Stimulated activated CD8-positive, alpha-beta memory T cell treated with anti-CD3 and anti-CD28 coated beads, Interleukin-12 subunit alpha, Interleukin-12 subunit beta, amount 100 ng/mL, for 24 hours (primary cell): Measurements from ENCODE around the gene CENPX.

ENCODE experiments used
- DNase-seq: peaks from one replicate; pipeline ENCODE4 v3.0.0-alpha.2; 2020; ENCODE audit errors: extremely low read depth

Gene CENPX

DNA sequence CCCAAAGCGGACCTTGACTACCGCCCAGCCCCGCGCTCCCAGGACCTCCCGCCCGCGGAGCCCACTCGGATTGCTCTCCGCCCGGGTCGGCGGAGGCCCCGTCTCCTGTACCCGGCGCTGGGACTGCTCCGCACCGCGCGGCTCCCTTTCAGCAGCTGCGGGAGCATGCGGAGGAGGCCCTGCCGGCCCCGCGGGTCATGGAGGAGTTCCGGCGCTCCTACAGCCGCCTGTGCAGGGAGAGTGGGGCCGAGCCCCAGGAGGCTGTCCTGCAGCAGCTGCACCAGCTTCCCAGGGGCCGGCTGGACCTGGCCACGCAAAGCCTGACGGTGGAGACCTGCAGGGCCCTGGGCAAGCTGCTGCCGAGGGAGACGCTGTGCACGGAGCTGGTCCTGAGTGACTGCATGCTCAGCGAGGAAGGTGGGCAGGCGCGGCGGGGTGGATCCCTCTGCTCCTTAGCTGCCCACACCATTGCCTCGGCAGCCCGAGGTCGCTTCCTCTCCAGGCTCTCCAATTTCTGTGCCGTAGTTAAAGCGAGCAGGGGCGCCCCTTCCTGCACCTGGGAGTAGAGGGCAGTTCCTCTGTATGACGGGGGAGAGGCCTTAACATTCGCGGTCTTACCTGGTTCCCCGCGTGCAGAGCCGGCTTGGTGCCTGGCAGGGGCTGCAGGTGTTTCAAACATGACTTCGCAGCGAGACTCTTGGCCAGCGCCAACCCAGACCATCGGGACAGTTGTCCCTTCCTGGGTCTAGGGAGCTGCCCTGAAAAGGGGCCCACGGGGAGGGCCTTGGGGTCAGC is 966 bp upstream of the CENPX start:
- no peak for DNase-seq

DNA sequence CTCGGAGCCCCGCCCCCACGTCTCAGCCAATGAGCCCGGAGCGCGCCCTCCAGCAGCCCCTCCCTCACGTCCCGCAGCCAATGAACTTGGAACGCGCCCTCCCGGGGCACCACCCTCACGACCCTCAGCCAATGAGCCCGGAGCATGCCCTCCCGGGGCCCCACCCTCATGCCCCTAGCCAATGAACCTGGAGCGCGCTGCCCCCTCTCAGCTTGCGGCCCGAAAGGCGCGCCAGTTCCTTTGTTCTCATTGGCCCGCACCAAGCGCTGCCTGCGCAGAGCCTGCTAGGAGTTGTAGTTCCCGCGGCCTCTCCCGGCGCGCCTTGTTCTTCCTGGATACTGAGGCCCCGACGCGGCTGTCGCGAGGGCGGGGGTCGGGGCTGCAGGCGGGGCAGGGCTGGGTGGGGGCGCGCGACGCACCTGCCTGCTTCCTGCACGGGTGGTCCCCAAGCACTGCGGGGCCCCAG is 336 bp upstream of the CENPX start, which contains the start of gene LRRC45:
Gene LRRC45, plus strand, starts transcription at position 325 of the 466 bp plus-strand sequence. CDS start 339 bp downstream, outside the sequence.
- DNase-seq = peak; percentile 100

GRCh38 chr17:82021900-82022309 is 773 bp downstream of the CENPX start:
- DNase-seq = no peak

DNA sequence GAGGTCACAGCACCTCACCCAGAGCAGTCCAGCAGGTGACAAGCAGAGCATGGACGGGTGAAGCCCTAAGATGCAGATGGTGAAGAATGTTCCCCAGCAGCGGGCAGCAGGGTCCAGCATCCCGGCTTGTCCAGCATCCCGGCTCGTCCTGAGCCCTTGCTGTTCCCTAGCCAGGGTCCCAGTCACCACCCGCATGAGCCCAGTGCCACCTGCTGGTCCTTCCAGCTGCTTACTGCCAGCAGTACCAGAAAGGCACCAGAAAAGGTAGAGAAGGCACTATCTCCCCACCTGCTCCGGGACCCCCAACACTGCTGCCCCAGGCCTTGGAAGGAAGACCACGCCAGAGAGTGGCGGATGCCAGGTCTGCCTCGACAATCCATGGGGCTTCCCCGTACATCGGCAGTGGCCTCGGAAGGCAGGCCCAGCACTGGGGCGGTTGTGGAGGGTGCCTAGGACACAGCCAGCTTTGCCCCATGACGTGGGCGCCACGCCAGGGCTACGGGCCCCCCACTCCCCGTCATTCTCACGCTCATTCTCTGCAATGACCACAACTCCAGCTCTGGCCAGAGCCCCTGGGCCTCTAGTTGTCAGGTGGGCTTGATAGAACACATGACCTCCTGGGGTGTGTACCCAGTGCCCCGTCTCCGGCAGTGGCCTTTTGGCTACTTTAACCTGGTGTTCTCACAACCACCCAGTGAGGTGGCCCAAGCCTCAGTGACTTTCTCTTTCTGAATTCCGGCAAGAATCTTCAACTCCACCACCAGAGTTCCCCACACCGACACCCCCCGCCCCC is 1.4 kb downstream of the CENPX start:
- no peak for DNase-seq

- DNase-seq = no peak
These were observed 2.0 kb downstream of the CENPX start for GRCh38 chr17:82020572-82021106.

GRCh38 chr17:82019690-82020571 is 2.7 kb downstream of the CENPX start:
- peak; percentile 43 for DNase-seq

- no peak for DNase-seq
These were observed 3.5 kb downstream of the CENPX start for GRCh38 chr17:82018989-82019689.

- no peak for DNase-seq
These were observed 4.3 kb downstream of the CENPX start for GRCh38 chr17:82018152-82018988.

DNA sequence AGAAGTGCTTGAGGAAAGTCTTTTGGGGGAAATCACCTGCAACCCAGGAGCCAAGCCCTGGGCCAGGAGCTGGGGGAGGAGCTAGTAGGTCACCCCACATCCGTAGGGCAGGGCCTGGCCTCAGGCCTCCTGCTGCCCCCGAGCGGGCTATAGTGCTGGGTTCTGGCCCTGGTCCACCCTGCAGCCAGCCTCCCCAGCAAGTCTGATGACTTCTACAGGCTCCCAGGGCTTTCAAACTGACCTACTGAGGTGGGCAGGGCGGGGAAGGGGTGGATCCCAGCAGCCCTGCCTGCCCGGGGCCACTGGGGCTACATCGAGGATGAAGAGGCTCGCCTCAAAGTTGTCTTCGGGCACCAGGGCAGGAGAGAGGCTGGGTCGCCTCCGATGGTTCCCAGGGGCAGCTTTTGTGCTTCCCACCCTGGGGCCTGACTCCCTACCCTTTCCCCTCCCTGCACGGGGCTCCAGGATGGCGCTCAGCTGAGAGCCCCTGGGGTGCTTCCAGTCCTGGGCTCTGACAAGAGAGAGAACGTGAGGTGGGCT is 5.0 kb downstream of the CENPX start:
- no peak for DNase-seq

- DNase-seq = no peak
These were observed 5.7 kb downstream of the CENPX start for GRCh38 chr17:82016875-82017459.

GRCh38 chr17:82016061-82016874 is 6.4 kb downstream of the CENPX start:
- no peak for DNase-seq

DNA sequence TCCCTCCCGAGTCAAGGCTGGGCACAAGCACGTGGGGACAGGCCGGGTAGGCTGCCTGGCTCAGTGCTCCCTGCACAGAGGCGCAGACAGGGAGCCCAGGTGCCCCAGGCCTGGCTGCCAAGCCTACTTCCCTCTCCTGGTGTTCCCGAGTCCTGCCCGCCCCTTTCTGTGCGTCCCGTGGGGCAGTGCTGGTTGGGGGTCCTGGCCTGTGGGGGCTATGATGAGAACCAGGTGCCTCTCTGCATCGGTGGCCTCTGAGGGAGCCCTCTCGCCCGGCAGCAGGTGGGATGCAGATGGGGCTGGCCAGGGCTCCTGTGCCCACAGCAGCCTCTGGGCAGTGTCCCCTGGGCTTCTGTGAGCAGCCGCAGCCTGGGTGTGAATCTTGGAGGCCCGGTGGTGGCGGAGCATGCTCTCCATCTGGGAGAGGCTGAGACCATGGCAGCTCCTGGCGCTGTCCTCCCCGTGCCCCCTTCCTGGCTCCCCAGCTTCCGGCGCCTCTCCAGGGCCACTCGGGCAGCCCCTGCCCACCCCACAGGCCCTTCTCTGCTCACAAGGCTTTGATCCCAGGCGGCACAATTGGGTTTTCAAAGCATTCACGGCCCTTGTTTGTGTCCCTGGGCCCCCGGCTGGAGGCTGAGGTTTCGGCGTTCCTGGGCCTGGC is 7.2 kb downstream of the CENPX start:
- DNase-seq = no peak

GRCh38 chr17:82014971-82015310 is 7.7 kb downstream of the CENPX start:
- no peak for DNase-seq

- DNase-seq = no peak
These were observed 8.2 kb downstream of the CENPX start for GRCh38 chr17:82014432-82014831.

DNA sequence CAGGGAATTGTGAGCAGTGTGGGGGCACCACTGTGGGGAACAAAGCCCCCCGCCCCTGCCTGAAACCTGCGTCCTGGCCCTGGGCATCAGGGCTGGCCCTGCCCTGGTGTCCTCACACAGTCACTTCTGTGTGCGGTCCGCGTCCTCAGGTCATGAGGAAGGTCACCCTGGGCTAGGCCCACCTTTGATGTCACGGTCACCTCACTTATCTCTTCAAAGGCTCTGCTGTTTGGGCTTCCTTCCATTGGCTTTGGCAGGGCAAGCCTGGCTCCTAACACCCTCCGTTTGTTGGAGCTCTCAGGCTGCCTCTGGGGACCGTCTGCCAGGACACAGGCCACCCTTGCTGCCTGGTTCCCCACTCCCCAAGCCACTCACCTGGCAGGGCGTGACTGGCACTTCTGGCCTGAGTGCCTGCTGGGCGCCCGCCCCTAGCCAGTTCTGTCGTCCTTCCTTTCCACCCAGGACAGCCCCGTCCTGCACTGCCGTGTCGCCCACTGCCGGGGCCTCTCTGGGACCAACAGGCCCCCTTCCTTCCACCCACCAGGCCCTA is 8.8 kb downstream of the CENPX start:
- DNase-seq = no peak

DNA sequence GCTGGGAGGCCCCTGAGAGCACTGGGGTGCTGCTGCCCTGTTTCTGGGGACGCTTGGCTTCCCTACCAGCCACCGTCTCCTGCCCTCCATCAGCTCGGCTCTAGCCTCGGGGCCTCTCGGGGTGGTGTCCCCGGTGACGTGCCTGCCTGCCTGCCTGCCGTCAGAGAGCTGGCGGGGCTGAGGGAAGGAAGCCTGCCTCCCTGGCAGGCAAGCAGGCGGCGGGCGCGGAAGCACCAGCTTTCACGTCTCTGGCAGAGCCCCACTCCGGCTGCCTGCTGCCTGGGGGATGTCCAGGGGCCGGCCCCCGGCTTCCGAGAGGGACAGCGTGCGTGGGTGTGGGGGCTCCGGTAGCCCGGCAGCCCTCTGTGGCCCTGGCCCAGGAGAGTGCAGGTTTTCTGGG is 9.3 kb downstream of the CENPX start:
- no peak for DNase-seq

- no peak for DNase-seq
These were observed 9.9 kb downstream of the CENPX start for GRCh38 chr17:82012640-82013295.
